Measurements from ENCODE around the gene SKA3. TPM values are rescaled to one million over a fixed set of nuclear protein-coding genes. Genes with fewer than 3 reads are reported as not detected.

SKA3 gene
- total RNA-seq, 1 experiment from 2014 or later: 61.8 TPM

DNA sequence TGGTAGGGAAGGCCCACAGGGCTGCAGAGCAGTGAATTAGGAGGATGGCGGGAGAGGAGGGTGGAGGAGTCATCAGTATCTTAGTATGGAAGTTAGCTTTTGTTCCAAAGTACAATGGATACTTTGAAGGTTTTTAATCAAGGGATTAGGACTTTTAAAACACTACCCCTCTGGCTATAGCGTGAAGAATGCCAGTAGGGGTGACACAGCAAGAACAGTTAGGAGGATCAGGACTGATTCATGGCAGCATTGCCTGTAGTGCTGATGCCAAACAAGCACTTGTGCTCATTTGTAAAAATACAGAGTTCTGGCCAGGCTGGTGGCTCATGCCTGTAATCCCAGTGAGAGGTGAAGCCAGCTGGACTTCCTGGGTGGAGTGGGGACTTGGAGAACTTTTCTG is 46.2 kb downstream of the SKA3 start:
- peak overlapping the region in 2 of 3 experiments; percentile 47 to 55; a peak in 5 of 7 replicates for H3K27ac Mint-ChIP-seq
- Histone ChIP-seq H3K14ac (ENCODE audit: insufficient read depth, low read length) (no peak overlapping the region), H4K8ac (replicated peaks; ENCODE audit: insufficient read length, low read depth, low read length) (no peak overlapping the region), H2AFZ (ENCODE audit: low read length) (no peak overlapping the region), H3K79me2 (ENCODE audit: insufficient read depth, low read length) (no peaks in the 10 kb centered on the region), H3K27me3 (ENCODE audit: insufficient read depth, low read length) (no peaks in the 10 kb centered on the region), H3K56ac (ENCODE audit: insufficient read length, low read depth, low read length) (no peak overlapping the region), H3K4me1 (ENCODE audit: insufficient read depth, low read length) (no peaks in the 10 kb centered on the region; the same call in 1 of the 2 replicates), H2BK12ac (ENCODE audit: insufficient read length, low read depth, low read length) (no peak overlapping the region), H3K18ac (ENCODE audit: insufficient read length, low read depth, low read length) (no peak overlapping the region), H2BK15ac (ENCODE audit: low read depth, low read length) (no peak overlapping the region), H3K9me3 (ENCODE audit: control insufficient read depth, low read depth, low read length) (no peaks in the 10 kb centered on the region), H3K4me2 (ENCODE audit: insufficient read depth, insufficient read length, low read length) (no peak overlapping the region), H2BK20ac (ENCODE audit: low read depth, low read length, poor library complexity, severe bottlenecking) (no peak overlapping the region), H3K23ac (ENCODE audit: insufficient read length, low read depth, low read length) (no peak overlapping the region), H4K20me1 (ENCODE audit: control insufficient read depth, insufficient read depth, insufficient read length) (no peaks in the 10 kb centered on the region), H4K5ac (ENCODE audit: insufficient read length, low read depth, low read length) (no peak overlapping the region), H3K79me1 (ENCODE audit: insufficient read depth, low read depth, low read length, poor library complexity, severe bottlenecking) (no peaks in the 10 kb centered on the region), H2BK120ac (ENCODE audit: low read depth, low read length, poor library complexity, severe bottlenecking) (no peak overlapping the region), H3K23me2 (ENCODE audit: insufficient read length, low read depth, low read length, poor library complexity, severe bottlenecking) (no peaks in the 10 kb centered on the region), H2BK5ac (ENCODE audit: insufficient read length, low read length) (no peak overlapping the region), H2AK5ac (ENCODE audit: insufficient read length, low read length) (no peak overlapping the region), H3K4ac (ENCODE audit: low read depth, low read length) (no peak overlapping the region), H3T11ph (ENCODE audit: low read length) (no peak overlapping the region), H3K27ac (ENCODE audit: insufficient read length, low read depth, low read length) (no peak overlapping the region), H4K91ac (ENCODE audit: insufficient read length, low read depth, low read length) (no peak overlapping the region), H3K9ac (ENCODE audit: extremely low read depth, insufficient read length, low read length) (no peak overlapping the region)
- WGBS (ENCODE audit: extremely low coverage, insufficient read length, low lambda C conversion rate): no CpG with 5 or more reads among the region's 2 CpGs
- no peak for DNase-seq
- peaks cover 5% of the 10 kb centered on the region in 2 experiments; a peak in 4 of 5 replicates for H3K9me3 Mint-ChIP-seq
- H3K36me3 Mint-ChIP-seq (ENCODE audit: insufficient read depth in 1 of 3, low read depth in 3 of 3): peaks cover 4 to 5% (median 5%) of the 10 kb centered on the region in 3 experiments; a peak in 5 of 7 replicates
- TF ChIP-seq CTCF (conservative IDR thresholded peaks at IDR 0.05): no peak
- no peaks in the 10 kb centered on the region for H3K27me3 Mint-ChIP-seq (ENCODE audit: low read depth)
- no peak overlapping the region; a peak in 1 of 5 replicates for H3K4me3 Mint-ChIP-seq
- H3K4me1 Mint-ChIP-seq: peaks cover 20 to 24% of the 10 kb centered on the region in 2 experiments
